A549 (cell line): ENCODE data around the gene SAT2. TPM values are rescaled to one million over a fixed set of nuclear protein-coding genes. Genes with fewer than 3 reads are reported as not detected.

Experiments used
- ATAC-seq, 2 experiments: fragments of 200-7000 bp in 1 of 2; fragments of >200 bp in 1 of 2; cut with Nextera tagmentation in 1 of 2; cut with Tn5 transposase in 1 of 2; 3 replicates each; pipeline versions ENCODE4 v1.8.0 to v1.9.1; 2018 to 2020; ENCODE audit warnings: mild to moderate bottlenecking in 1 of 2, moderate library complexity in 1 of 2
- CTCF ChIA-PET: fragments of 300-600 bp; sonication (Branson Sonifier 250); formaldehyde crosslinking; extraction: SDS; loops from one replicate; lab custom pipeline; 2021; ENCODE audit warnings: antibody characterized with exemption, inconsistent platforms; lab: Yijun Ruan, JAX
- POLR2A ChIA-PET: fragments of 350-600 bp; formaldehyde crosslinking; extraction: SDS; loops from one replicate; lab custom pipeline; 2021; ENCODE audit warnings: antibody characterized with exemption, inconsistent platforms; lab: Yijun Ruan, JAX
- DNase-seq, 2 experiments: peaks; one replicate each; pipeline versions ENCODE4 v3.0.0 to v3.0.0-alpha.2; 2011 to 2016; ENCODE audit warnings: low read depth in 1 of 2, low spot score in 1 of 2
- FAIRE-seq: peaks from 2 replicates; lab custom pipeline; 2011; peaks lifted over from hg19 to GRCh38; lab: Jason Lieb, UNC
- H3K27ac ChIP-seq, 2 experiments: fragments of >200 bp; sonication (Bioruptor Twin); formaldehyde crosslinking; 3 replicates each; pipeline ENCODE4 v1.5.1; 2016 to 2017
- H3K4me1 ChIP-seq: fragments of >200 bp; sonication (Bioruptor Twin); formaldehyde crosslinking; 3 replicates; pipeline ENCODE4 v1.6.1; 2016
- H3K4me2 ChIP-seq: fragments of >200 bp; sonication (Bioruptor Twin); formaldehyde crosslinking; 3 replicates; pipeline ENCODE4 v1.6.1; 2016
- H3K4me3 ChIP-seq: fragments of >200 bp; sonication (Bioruptor Twin); formaldehyde crosslinking; 3 replicates; pipeline ENCODE4 v1.5.1; 2016
- H3K9me3 ChIP-seq: fragments of >200 bp; sonication (Bioruptor Twin); formaldehyde crosslinking; 3 replicates; pipeline ENCODE4 v1.6.1; 2016
- BHLHE40 ChIP-seq: IDR thresholded peaks from 2 replicates; pipeline ENCODE4 v1.6.1; 2012; ENCODE audit warnings: low read depth, low read length, inconsistent platforms
- CBX2 ChIP-seq: fragments of 200-600 bp; sonication (generic); IDR thresholded peaks from 2 replicates; pipeline ENCODE4 v1.6.1; 2016; ENCODE audit warnings: low read depth, mild to moderate bottlenecking, borderline replicate concordance
- CBX8 ChIP-seq: fragments of 200-600 bp; sonication (generic); IDR thresholded peaks from 2 replicates; pipeline ENCODE4 v1.6.1; 2016
- EHF ChIP-seq: fragments of 250-450 bp; sonication (Bioruptor Pico); IDR thresholded peaks from 2 replicates; pipeline ENCODE4 v1.5.0; 2020; ENCODE audit warnings: mild to moderate bottlenecking
- EHMT2 ChIP-seq: fragments of 200-600 bp; sonication (generic); IDR thresholded peaks from 2 replicates; pipeline ENCODE4 v1.6.1; 2016; ENCODE audit warnings: antibody characterized with exemption, low read depth, mild to moderate bottlenecking, moderate library complexity
- EP300 ChIP-seq, 2 experiments: fragments of >200 bp; sonication (Bioruptor Twin); formaldehyde crosslinking; IDR thresholded peaks; 2 replicates in 1 of 2; 3 replicates in 1 of 2; pipeline ENCODE4 v1.6.1; 2016 to 2017
- FOSB ChIP-seq: fragments of 250-450 bp; sonication (Bioruptor Pico); IDR thresholded peaks from 2 replicates; pipeline ENCODE4 v1.5.0; 2020; ENCODE audit warnings: mild to moderate bottlenecking, moderate library complexity
- FOXS1 ChIP-seq: fragments of 250-450 bp; sonication (Bioruptor Pico); IDR thresholded peaks from 2 replicates; pipeline ENCODE4 v1.5.0; 2020; ENCODE audit warnings: mild to moderate bottlenecking, moderate library complexity
- GATA3 ChIP-seq: IDR thresholded peaks from 2 replicates; pipeline ENCODE4 v1.6.1; 2012; ENCODE audit warnings: borderline replicate concordance
- HOXB13 ChIP-seq: fragments of 250-450 bp; sonication (Bioruptor Pico); IDR thresholded peaks from 2 replicates; pipeline ENCODE4 v1.5.0; 2020; ENCODE audit warnings: low read depth, mild to moderate bottlenecking, moderate library complexity
- HOXB5 ChIP-seq: fragments of 250-450 bp; sonication (Bioruptor Pico); IDR thresholded peaks from 2 replicates; pipeline ENCODE4 v1.5.0; 2020; ENCODE audit warnings: mild to moderate bottlenecking, moderate library complexity
- JUN ChIP-seq, 2 experiments: fragments of >200 bp; sonication (Bioruptor Twin); formaldehyde crosslinking; IDR thresholded peaks; 2 replicates in 1 of 2; 3 replicates in 1 of 2; pipeline ENCODE4 v1.6.1; 2016 to 2017
- KDM1A ChIP-seq: fragments of 200-600 bp; sonication (generic); IDR thresholded peaks from 2 replicates; pipeline ENCODE4 v1.6.1; 2016; ENCODE audit warnings: low read depth, mild to moderate bottlenecking
- MAZ ChIP-seq: fragments of 150-350 bp; IDR thresholded peaks from 2 replicates; pipeline ENCODE4 v1.6.1; 2014; ENCODE audit warnings: antibody characterized with exemption, low read depth, low read length, borderline replicate concordance
- MYC ChIP-seq: IDR thresholded peaks from 2 replicates; pipeline ENCODE4 v1.6.1; 2012; ENCODE audit warnings: mild to moderate bottlenecking, inconsistent platforms, low read length, improper control_type of control experiment, borderline replicate concordance
- NFE2L2 ChIP-seq: fragments of 150-350 bp; conservative IDR thresholded peaks from 2 replicates; pipeline ENCODE4 v1.6.1; 2014; ENCODE audit warnings: low read length
- NPAS2 ChIP-seq: fragments of 250-450 bp; sonication (Bioruptor Pico); IDR thresholded peaks from 2 replicates; pipeline ENCODE4 v1.8.0; 2022; ENCODE audit warnings: mild to moderate bottlenecking, moderate library complexity, borderline replicate concordance
- PBX3 ChIP-seq: IDR thresholded peaks from 2 replicates; pipeline ENCODE4 v1.6.1; 2012
- PHF8 ChIP-seq: fragments of 200-600 bp; sonication (generic); IDR thresholded peaks from 2 replicates; pipeline ENCODE4 v1.6.1; 2016; ENCODE audit warnings: low read depth, mild to moderate bottlenecking, antibody characterized with exemption, moderate library complexity, borderline replicate concordance
- POLR2A ChIP-seq: IDR thresholded peaks from 2 replicates; pipeline ENCODE4 v1.6.1; 2012; ENCODE audit warnings: mild to moderate bottlenecking, low read length
- RARB ChIP-seq: fragments of 250-450 bp; sonication (Bioruptor Pico); IDR thresholded peaks from 2 replicates; pipeline ENCODE4 v1.8.0; 2021; ENCODE audit warnings: mild to moderate bottlenecking, moderate library complexity
- REST ChIP-seq: fragments of 200-600 bp; sonication (generic); IDR thresholded peaks from 2 replicates; pipeline ENCODE4 v1.6.1; 2016; ENCODE audit warnings: antibody characterized with exemption, mild to moderate bottlenecking, moderate library complexity
- RFX5 ChIP-seq: fragments of 450-650 bp; IDR thresholded peaks from 2 replicates; pipeline ENCODE4 v1.7.1; 2014; ENCODE audit warnings: antibody characterized with exemption, mild to moderate bottlenecking, moderate library complexity
- ZC3H11A ChIP-seq: fragments of 450-650 bp; IDR thresholded peaks from 2 replicates; pipeline ENCODE4 v1.6.1; 2014; ENCODE audit warnings: antibody characterized with exemption, mild to moderate bottlenecking
- ZNF302 ChIP-seq: fragments of 250-450 bp; sonication (Bioruptor Pico); IDR thresholded peaks from 2 replicates; pipeline ENCODE4 v1.9.0; 2021; ENCODE audit warnings: inconsistent platforms, mild to moderate bottlenecking, moderate library complexity
- ZSCAN20 ChIP-seq: fragments of 250-450 bp; sonication (Bioruptor Pico); IDR thresholded peaks from 2 replicates; pipeline ENCODE4 v1.8.0; 2022; ENCODE audit warnings: mild to moderate bottlenecking, moderate library complexity
- WGBS: methylation state at CpG from one replicate; pipeline ENCODE4 v1.1.6; 2017; ENCODE audit errors: missing lambda C conversion rate; 5-methylcytosine and 5-hydroxymethylcytosine counted together
- polyA plus RNA-seq, 4 experiments: library from polyadenylated mRNA; depleted of rRNA in 3 of 4; stranded (reverse); fragments of >200 nt; fragmentation: RNase III in 1 of 4; extraction: RNeasy Plus Mini Kit Qiagen cat#74134 plus additional on column Dnase treatment in 1 of 4; gene quantifications; 2 replicates in 3 of 4; 3 replicates in 1 of 4; pipeline ENCODE4 v1.2.3, GENCODE V29; 2011 to 2017
- TF ChIP-seq, protein P1 (sequence below): IDR thresholded peaks from 2 replicates; pipeline ENCODE4 v1.6.1; 2012
- TF ChIP-seq, protein P2 (sequence below): fragments of 250-450 bp; sonication (Bioruptor Pico); IDR thresholded peaks from 2 replicates; pipeline ENCODE4 v1.5.0; 2021; ENCODE audit warnings: mild to moderate bottlenecking, moderate library complexity, borderline replicate concordance
- TF ChIP-seq, protein P3 (sequence below): fragments of 150-350 bp; IDR thresholded peaks from 2 replicates; pipeline ENCODE4 v1.6.1; 2014; ENCODE audit warnings: low read depth, mild to moderate bottlenecking, low read length
- TF ChIP-seq, protein P4 (sequence below): fragments of >200 bp; sonication (Bioruptor Twin); formaldehyde crosslinking; IDR thresholded peaks from 3 replicates; pipeline ENCODE4 v1.6.1; 2016

SAT2 gene
- polyA plus RNA-seq, 2 of the 4 experiments (the other 2 are of a cell fraction) = 38.1 to 76.3 TPM

DNA sequence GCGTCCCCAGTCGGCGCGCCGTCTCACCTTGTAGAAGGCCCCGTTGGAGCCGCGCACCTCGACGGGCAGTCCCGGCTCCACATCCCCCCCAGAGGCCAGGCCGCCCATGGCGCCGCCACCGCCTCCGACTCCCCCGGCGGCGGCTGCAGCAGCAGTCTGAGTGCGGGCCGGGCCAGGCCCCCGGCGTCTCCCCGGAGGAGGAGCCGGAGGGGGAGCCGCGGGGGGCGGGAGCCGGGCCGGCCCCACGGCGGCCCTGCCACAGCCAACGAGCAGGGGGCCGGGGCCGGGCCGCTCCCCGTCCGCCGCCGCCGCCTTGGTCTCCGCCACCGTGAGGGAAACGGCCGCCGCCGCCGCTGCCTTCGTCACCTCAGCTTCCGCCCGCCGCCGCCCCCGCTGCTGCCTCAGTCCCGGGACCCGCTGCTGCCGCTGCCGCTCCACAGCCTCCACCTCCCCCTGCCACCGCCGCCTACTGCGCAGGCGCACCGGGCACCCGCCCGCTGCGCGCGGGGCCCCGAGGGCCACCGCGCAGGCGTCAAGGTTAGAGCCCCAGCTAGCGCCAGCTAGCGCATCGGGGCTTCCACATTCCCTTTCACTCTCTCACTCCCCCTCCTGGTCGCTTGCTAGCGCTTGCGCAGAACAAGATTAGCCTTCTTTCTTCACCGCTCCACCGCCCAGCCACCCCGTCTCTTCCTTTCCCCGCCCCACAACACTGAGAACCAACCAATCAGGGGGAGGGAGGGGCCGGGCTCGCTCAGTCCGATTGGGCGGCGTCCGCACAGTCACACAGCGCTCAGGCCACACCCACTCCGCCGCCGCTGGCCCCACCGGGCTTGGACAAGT is 13.0 kb downstream of the SAT2 start, which contains the start of gene FXR2:
FXR2 (minus strand) TSS at position 473 of the 840 bp plus-strand sequence; CDS start at position 108, 365 bp downstream.
- Histone ChIP-seq H3K27ac (peak within 1 kb of the TSS; percentile 92 to 95), H3K4me2 (peak within 1 kb of the TSS; percentile 91), H3K9me3 (no peaks in the 10 kb centered on the region), H3K4me1 (peaks cover 29% of the 10 kb centered on the region), H3K4me3 (peak within 1 kb of the TSS; percentile 84)
- ATAC-seq = peak; percentile 91 to 96
- ChIA-PET POLR2A (interaction anchor here (0.6 to 6.1 kb wide), 12 partner anchors 11 to 230 kb away, joined by 3 to 58 read pairs (median 4); partner anchors contain the start of genes ATP1B2, CD68, MPDU1 and POLR2A), CTCF (interaction anchor here (0.5 to 14.2 kb wide), 31 partner anchors 10 to 329 kb away, joined by 3 to 130 read pairs (median 5); partner anchors contain the start of genes ATP1B2, CD68, DNAH2 and SAT2)
- WGBS = under 1% methylated on average over 44 of the region's 93 CpGs
- peak; percentile 92 for FAIRE-seq
- DNase-seq = peak; percentile 99 to 100
- TF ChIP-seq, protein P1, sequence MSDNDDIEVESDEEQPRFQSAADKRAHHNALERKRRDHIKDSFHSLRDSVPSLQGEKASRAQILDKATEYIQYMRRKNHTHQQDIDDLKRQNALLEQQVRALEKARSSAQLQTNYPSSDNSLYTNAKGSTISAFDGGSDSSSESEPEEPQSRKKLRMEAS = peak; percentile 69; the same call in 1 of the 2 replicates
- TF ChIP-seq FOXS1 (CRISPR knock-in tag) (no peak), MAZ (0 out of 2 replicates have a peak, but pooled peaks have one; percentile 28), EHMT2 (no peak), FOSB (CRISPR knock-in tag) (no peak), NPAS2 (CRISPR knock-in tag) (no peak), ZSCAN20 (no peak), JUN (IDR thresholded peaks at IDR 0.05) (peak in 1 of 2 experiments; percentile 85; a peak in 3 of 5 replicates), NFE2L2 (no peak), PBX3 (0 out of 2 replicates have a peak, but pooled peaks have one; percentile 16), PHF8 (peak; percentile 47), ZC3H11A (no peak), RFX5 (peak; percentile 82), GATA3 (no peak), EHF (CRISPR knock-in tag) (no peak), REST (no peak), POLR2A (peak; percentile 77), CBX2 (no peak), BHLHE40 (no peak), RARB (CRISPR knock-in tag) (no peak), KDM1A (no peak), HOXB13 (CRISPR knock-in tag) (no peak), MYC (no peak; the same call in none of the 2 replicates), HOXB5 (CRISPR knock-in tag) (0 out of 2 replicates have a peak, but pooled peaks have one; percentile 16), EP300 (IDR thresholded peaks at IDR 0.05) (no peak), ZNF302 (CRISPR knock-in tag) (no peak), CBX8 (no peak)
- TF ChIP-seq, protein P2, sequence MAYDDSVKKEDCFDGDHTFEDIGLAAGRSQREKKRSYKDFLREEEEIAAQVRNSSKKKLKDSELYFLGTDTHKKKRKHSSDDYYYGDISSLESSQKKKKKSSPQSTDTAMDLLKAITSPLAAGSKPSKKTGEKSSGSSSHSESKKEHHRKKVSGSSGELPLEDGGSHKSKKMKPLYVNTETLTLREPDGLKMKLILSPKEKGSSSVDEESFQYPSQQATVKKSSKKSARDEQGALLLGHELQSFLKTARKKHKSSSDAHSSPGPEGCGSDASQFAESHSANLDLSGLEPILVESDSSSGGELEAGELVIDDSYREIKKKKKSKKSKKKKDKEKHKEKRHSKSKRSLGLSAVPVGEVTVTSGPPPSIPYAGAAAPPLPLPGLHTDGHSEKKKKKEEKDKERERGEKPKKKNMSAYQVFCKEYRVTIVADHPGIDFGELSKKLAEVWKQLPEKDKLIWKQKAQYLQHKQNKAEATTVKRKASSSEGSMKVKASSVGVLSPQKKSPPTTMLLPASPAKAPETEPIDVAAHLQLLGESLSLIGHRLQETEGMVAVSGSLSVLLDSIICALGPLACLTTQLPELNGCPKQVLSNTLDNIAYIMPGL = no peak
- TF ChIP-seq, protein P3, sequence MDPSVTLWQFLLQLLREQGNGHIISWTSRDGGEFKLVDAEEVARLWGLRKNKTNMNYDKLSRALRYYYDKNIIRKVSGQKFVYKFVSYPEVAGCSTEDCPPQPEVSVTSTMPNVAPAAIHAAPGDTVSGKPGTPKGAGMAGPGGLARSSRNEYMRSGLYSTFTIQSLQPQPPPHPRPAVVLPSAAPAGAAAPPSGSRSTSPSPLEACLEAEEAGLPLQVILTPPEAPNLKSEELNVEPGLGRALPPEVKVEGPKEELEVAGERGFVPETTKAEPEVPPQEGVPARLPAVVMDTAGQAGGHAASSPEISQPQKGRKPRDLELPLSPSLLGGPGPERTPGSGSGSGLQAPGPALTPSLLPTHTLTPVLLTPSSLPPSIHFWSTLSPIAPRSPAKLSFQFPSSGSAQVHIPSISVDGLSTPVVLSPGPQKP = no peak
- TF ChIP-seq, protein P4, sequence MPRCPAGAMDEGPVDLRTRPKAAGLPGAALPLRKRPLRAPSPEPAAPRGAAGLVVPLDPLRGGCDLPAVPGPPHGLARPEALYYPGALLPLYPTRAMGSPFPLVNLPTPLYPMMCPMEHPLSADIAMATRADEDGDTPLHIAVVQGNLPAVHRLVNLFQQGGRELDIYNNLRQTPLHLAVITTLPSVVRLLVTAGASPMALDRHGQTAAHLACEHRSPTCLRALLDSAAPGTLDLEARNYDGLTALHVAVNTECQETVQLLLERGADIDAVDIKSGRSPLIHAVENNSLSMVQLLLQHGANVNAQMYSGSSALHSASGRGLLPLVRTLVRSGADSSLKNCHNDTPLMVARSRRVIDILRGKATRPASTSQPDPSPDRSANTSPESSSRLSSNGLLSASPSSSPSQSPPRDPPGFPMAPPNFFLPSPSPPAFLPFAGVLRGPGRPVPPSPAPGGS = 0 out of 3 replicates have a peak, but pooled peaks have one; percentile 51
